WTC11 (cell line): ENCODE data around the gene COBL.

Source experiments
- ATF2 ChIP-seq: sonication (generic); formaldehyde crosslinking; IDR thresholded peaks from 2 replicates; pipeline ENCODE4 v1.8.1; 2022; ENCODE audit warnings: low read depth, missing genetic modification reagents, borderline replicate concordance
- CTCF ChIP-seq: fragments of 200-600 bp; IDR thresholded peaks from 2 replicates; pipeline ENCODE4 v1.8.0; 2022; ENCODE audit warnings: antibody characterized with exemption
- ESRRA ChIP-seq: sonication (generic); formaldehyde crosslinking; IDR thresholded peaks from 2 replicates; pipeline ENCODE4 v1.8.1; 2022; ENCODE audit warnings: mild to moderate bottlenecking, missing genetic modification reagents, borderline replicate concordance
- TP53 ChIP-seq: sonication (generic); formaldehyde crosslinking; IDR thresholded peaks from 2 replicates; pipeline ENCODE4 v1.8.1; 2023; ENCODE audit warnings: mild to moderate bottlenecking, missing genetic modification reagents
- ZNF532 ChIP-seq: fragments of 250-450 bp; sonication (Bioruptor Pico); IDR thresholded peaks from 2 replicates; pipeline ENCODE4 v1.9.0; 2021; ENCODE audit warnings: mild to moderate bottlenecking, borderline replicate concordance

- TF ChIP-seq ESRRA, result no peak
- TF ChIP-seq CTCF, result no peak
- no peak for TF ChIP-seq TP53 (CRISPR knock-in tag)
- TF ChIP-seq ZNF532 (CRISPR knock-in tag), result no peak
- no peak for TF ChIP-seq ATF2 (CRISPR knock-in tag)
These were observed 93.1 kb downstream of the COBL start for GRCh38 chr7:51223505-51223904.
